Measurements from ENCODE around the gene LDLRAD2.
"Not testable (repeated sequence)": the region's sequence is repeated elsewhere in the genome, so short reads cannot be mapped to it uniquely, and the experiment has no call there.

The LDLRAD2 gene, protein sequence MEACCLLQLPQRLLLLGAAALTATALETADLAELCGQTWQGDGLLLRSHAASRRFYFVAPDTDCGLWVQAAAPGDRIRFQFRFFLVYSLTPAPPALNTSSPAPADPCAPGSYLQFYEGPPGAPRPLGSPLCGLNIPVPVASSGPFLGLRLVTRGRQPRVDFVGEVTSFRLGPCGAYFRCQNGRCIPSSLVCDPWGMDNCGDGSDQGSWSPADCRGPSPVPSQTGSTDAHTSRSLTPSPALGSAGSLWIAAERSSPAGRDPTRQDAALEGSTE

DNA sequence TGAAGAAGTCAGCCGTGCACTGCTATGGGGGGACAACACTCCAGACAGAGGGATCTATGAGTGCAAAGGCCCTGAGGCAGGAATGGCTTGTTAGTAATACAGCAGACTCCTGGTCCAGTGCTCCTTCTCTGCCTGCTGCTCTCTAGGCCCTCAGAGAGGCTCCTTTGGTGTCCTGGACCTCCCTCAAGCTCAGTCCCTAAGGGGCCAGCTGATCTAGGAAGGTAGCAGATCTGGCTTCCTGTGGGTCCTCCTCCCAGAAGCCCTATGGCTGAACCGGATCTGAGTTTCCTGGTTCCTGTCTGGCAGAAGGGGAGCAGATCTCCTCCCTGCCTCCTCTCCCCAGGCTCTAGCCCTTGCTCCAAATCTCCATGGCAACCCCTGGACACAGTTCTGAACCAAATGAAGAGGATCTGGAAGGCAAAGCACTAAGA, at the start of gene LDLRAD2:
Gene LDLRAD2 (plus strand): TSS at position 391 of the 431 bp plus-strand sequence. CDS start 187 bp downstream, outside the sequence.
- DNase-seq = no peak

DNA sequence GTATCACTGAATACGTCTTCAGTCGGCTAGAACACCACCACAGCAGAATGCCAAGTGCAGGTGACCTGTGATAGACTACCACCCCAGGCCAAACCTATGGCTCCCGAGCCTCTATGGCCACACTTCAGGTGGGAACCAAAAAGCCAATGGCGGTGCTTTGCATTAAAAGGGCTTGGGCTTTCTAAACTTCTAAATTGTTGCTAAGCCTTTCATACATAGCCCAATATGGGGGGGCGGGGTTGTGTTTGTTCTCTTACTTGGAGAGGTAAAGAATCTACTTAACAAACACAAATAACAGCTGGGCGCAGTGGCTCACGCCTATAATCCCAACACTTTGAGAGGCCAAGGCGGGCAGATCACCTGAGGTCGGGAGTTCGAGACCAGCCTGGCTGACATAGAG, 48.8 kb upstream of the LDLRAD2 start:
- DNase-seq = no peak

DNA sequence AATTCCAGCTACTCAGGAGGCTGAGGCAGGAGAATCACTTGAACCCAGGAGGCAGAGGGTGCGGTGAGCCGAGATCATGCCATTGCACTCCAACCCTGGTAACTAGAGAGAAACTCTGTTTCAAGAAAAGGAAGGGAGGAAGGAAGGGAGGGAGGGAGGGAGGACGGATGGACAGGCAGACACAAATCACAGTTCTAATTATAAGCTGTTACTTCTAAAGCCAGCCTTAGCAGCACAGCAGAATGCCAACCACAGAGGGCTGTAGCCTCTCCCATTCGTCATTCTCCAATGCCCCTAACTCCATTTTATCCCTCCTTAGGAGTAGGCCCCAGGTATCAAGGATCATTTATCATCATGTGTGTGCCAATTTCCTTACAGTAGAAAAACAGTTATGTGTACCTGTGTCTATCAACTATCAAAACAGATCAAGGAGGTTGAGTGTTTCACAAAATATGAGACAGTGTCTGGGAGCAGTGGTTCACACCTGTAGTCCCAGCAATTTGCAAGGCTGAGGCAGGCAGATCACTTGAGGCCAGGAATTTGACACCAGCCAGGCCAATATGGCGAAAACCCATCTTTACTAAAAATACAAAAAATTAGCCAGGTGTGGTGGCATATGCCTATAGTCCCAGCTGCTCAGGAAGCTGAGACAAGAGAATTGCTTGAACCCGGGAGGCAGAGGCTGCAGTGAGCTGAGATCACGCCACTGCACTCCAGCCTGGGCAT, 48.2 kb upstream of the LDLRAD2 start:
- DNase-seq = no peak

DNA sequence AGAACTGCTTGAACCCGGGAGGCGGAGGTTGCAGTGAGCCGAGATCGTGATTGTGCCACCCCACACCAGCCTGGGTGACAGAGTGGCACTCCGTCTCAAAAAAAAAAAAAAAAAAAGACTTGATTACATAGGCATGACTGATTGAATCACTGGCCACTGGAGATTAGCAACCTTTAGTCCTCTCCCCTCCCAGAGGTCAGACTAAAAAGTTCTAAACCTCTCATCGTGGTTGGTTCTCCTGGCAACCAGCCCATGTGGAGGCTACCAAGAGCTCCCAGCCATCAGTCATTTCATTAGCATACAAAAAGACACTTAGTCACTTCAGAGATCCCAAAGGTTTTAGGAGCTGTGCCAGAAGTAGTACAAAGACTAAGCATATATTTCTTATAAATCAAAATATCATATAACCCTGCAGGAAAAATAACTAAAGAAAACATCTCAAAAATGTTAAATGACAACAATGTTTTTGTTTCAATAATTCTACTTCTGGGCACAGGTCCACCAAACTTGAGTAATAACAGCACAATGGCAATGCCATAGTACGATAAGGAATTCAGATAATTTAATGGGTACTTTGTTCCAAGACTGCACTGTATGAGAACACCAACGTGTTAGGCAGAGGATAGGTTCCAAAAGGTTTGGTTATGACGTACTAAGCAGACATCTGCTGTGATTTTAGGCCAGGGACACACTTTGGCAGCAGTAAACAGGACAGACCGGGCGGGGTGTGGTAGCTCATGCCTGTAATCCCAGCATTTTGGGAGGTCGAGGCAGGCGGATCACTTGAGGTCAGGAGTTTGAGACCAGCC, 47.2 kb upstream of the LDLRAD2 start:
- DNase-seq = peak; percentile 58

DNA sequence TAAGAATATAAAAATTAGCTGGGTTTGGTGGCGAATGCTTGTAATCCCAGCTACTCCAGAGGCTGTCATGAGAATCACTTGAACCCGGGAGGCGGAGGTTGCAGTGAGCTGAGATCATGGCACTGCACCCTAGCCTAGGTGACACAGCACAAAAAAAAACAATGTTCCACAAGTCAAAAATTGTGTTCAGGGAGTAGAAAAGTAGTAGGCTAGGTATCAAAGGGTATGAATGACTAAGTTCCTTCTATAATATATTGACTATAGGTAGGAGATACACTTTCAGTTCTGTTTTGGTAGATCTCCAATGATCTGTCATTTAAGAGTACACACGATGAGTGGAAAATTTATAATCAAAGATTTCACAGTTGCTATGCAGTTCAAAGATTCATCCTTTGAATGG, 45.9 kb upstream of the LDLRAD2 start:
- no peak for DNase-seq

DNA sequence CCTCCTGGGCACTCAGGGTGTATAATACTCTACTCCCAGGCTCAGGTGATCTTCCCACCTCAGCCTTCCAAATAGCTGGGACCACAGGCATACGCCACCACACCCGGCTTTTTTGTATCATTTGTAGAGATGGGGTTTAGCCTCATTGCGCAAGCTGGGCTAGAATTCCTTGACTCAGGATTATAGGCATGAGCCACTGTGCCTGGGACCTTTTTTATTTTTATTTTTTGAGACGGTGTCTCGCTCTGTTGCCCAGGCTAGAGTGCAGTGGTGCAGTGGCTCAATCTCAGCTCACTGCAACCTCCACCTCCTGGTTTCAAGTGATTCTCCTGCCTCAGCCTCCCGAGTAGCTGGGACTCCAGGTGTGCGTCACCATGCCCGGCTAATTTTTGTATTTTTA, 45.0 kb upstream of the LDLRAD2 start:
- DNase-seq = not testable (repeated sequence)

DNA sequence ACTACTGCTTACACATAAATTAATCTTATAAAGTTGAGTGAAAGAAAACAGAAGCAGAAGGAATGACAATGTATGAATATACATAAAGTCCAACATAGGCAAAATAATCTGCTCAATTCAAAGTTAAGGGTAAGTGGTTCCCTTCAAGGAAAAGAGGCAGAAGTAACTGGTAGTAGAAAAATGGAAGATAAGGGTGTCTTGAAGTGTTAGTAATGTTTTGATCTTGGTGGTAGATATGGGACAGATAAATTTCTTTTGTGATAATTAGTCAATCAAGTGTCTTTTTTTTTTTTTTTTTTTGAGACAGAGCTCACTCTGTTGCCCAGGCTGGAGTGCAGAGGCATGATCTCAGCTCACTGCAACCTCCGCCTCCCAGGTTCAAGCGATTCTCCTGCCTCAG, 41.9 kb upstream of the LDLRAD2 start:
- DNase-seq = no peak

DNA sequence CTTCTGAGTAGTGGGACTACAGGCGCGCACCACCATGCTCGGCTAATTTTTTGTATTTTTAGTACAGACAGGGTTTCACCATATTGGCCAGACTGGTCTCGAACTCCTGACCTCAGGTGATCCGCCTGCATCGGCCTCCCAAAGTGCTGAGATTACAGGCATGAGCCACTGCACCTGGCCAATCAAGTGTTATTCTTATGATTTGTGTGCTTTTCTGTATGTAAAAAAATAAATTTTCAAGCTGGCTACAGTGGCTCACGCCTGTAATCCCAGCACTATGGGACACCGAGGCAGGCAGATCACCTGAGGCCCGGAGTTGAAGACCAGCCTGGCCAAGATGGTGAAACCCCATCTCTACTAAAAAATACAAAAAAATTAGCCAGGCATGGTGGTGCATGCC, 41.5 kb upstream of the LDLRAD2 start:
- not testable (repeated sequence) for DNase-seq

DNA sequence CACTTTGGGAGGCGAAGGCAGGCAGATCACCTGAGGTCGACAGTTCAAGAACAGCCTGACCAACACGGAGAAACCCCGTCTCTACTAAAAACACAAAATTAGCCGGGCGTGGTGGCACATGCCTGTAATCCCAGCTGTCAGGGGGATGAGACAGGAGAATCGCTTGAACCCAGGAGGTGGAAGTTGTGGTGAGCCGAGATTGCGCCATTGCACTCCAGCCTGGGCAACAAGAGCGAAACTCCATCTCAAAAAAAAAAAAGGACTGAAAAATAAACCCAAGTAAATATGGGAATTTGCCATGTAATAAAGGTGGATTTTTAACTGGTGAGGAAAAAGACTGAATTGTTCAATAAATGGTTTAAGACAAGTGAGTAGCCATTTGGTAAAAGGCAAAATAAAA, 40.4 kb upstream of the LDLRAD2 start:
- DNase-seq = not testable (repeated sequence)

DNA sequence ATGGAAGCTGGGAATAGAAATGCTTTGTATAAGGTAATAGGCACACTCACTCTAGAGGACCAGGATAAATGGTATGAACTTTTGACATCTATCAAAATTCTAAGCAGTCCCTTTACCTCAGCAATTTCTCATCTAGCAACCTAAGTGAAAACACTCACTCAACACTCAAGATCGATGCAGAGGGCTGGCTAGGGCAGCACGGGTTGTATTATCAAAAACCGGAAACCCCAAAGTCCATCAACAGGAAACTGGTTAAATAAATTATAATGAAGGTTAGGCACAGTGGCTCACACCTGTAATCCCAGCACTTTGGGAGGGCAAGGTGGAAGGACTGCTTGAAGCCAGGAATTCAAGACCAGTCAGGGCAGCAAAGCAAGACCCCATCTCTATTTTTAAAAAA, 38.5 kb upstream of the LDLRAD2 start:
- DNase-seq = no peak

DNA sequence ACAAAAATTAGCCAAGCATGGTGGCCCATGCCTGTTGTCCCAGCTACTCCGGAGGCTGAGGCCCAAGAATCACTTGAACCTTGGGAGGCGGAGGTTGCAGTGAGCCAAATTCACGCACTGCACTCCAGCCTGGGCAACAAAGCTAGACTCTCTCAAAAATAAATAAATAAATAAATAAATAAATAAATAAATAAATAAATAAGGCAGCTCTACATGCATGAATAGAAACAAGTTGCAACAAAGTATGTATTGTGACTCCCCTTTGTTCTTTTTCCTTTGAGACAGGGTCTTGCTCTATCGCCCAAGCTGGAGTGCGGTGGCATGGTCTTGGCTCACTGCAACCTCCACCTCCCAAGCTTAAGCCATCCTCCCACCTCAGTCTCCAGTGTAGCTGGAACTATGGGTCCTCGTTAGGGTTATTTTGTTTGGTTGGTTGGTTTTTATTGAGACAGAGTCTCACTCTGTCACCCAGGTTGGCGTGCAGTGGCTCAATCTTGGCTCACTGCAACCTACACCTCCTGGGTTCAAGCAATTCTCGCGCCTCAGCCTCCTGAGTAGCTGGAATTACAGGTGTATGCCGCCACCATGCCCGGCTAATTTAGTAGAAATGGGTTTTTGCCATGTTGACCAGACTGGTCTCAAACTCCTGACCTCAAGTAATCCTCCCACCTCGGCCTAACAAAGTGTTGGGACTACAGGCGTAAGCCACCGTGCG, 37.1 kb upstream of the LDLRAD2 start:
- no peak for DNase-seq

DNA sequence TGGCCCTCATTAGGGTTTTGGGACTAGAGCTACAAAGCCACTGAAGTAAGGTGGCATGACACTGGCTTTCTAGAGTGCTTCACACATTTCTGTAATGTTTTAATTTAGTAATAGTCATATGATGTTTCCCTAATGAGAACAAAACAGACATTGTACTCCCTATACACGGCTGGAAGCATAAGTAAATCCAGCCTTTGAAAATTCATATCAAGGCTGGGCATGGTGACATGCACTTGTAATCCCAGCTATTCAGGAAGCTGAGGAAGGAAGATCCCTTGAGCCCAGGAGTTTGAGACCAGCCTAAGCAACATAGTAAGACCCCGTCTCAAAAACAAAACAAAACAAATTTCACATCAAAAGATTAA, 36.5 kb upstream of the LDLRAD2 start:
- no peak for DNase-seq

DNA sequence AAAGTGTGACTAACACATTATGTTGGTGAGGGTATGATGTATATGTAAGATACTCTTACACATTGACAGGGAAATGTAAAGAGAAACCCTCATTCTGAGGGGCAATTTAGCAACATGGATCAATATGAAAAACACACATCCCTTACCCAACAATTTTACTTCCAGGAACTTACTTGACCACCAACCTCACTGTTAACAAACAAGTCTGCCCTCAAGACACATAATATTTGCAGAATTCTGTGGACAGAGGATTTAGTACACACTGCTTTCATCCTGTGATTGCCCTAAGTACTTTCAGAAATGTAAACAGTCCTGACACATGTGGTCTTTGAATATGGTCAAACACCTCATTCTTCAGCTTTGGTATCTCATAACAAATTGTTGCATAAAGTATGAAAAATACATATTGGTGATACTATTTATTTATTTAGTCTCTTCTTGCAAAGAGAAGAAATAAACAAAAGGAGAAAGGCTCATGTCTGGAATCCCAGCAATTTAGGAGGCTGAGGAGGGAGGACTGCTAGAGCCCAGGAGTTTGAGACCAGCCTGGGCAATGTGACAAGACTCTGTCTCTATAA, 36.0 kb upstream of the LDLRAD2 start:
- no peak for DNase-seq

DNA sequence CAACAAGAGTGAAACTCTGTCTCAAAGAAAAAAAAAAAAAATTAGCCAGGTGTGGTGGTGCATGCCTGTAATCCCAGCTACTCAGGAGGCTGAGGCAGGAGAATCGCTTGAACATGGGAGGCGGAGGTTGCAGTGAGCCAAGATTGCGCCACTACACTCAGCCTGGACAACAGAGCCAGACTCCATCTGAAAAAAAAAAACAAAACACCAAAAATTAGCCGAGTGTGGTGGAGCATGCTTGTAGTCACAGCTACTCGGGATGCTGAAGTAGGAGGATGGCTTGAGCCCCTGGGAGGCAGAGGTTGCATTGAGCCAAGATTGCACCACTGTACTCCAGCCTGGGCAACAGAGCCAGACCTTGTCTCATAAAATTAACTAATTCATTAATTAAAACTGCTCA, 35.1 kb upstream of the LDLRAD2 start:
- not testable (repeated sequence) for DNase-seq

DNA sequence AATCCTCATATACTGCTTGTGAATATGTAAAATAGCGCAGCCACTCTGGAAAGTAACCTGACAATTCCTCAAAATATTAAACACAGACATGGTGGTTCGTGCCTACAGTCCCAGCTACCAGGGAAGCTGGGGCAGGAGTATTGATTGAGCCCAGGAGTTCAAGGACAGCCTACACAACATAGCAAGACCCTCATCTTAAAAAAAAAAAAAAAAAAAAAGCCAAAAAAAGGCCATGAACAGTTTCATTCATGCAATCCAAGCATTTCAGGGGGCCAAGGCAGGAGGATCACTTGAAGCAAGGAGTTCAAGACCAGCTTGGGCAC, 33.7 kb upstream of the LDLRAD2 start:
- no peak for DNase-seq

DNA sequence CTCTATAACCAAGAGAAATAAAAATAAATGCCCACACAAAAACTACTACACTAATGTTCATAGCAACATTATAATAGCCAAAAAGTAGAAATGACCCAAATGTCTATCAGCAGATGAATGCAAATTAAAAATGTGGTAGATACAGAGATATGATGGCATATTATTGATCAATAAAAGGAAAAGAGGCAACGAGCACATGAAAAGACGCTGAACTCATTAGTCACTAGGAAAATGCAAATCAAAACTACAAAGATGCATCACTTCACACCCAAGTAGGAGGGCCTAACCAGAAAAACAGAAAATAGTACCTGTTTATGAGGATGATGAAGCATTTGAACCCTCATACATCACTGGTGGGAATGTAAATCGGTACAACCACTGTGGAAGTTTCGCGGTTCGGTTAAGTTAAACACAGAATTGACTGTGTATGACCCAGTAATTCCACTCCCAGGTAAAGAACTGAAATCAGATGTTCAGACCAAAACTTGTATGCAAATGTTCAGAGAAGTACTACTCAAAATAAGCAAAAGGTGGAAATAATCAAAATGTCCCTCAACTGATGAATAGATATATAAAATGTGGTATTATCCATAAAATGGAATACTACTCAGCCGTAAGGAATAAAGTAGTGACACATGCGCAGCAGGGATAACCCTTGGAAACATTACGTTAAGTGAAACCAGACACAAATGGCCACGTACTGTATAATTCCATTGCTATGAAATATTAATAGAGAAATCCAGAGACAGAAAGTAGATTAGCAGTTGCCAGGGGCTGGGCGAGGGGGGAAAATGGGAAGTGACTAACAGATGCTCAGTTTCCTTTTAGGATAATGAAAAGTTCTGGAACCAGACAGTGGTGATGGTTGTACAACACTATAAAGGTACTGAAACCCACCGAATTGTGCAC, 32.2 kb upstream of the LDLRAD2 start:
- no peak for DNase-seq

DNA sequence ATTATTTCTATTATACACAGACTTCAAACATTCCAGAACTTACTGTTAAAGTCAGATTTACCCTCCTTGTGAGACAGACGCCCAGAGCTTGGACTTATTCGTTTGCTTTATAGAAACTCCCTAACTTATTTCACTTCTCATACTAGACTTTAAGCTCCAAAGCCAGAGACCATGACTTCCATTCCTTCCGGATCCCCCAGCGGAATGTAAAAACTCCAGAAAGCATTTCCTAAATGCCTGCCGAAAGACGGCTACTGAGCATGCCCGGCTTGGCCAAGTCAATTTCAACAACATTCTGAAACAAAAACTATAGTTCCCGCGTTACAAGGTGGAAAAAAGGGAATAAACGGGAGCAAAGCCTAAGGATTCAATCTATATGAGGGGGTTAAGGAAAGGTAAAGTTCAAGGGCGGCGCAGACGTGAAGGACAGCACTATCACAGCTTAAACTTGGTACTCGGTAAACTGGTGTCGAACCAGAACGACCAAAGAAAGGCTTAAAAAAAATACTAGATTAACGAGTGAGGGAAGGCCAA, 30.2 kb upstream of the LDLRAD2 start:
- DNase-seq = no peak

DNA sequence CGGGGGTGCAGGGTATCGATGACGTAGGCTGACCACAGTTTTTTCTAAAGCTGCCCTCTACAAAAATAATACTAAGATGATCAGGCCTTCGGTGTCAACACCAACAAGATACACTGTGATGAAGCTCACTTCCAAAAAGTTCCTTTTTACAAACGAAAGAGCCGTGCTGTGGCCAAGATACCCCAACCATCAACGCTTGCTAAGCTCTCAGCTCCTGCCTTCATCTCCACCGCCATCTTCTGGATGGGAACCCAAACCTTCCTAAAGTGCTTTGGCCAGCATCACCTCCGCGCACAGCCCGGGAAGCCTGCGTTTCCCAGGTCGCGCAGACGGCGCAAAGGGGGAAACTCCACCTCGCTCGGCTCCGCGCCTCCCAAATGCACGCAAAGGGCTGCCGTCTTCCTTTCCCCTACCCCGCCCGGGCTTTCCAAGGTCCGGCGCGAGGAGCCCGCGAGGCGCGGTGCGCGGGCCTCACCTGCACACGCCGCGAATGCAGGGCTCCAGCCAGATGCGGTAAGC, 29.7 kb upstream of the LDLRAD2 start:
- DNase-seq = peak; percentile 75

DNA sequence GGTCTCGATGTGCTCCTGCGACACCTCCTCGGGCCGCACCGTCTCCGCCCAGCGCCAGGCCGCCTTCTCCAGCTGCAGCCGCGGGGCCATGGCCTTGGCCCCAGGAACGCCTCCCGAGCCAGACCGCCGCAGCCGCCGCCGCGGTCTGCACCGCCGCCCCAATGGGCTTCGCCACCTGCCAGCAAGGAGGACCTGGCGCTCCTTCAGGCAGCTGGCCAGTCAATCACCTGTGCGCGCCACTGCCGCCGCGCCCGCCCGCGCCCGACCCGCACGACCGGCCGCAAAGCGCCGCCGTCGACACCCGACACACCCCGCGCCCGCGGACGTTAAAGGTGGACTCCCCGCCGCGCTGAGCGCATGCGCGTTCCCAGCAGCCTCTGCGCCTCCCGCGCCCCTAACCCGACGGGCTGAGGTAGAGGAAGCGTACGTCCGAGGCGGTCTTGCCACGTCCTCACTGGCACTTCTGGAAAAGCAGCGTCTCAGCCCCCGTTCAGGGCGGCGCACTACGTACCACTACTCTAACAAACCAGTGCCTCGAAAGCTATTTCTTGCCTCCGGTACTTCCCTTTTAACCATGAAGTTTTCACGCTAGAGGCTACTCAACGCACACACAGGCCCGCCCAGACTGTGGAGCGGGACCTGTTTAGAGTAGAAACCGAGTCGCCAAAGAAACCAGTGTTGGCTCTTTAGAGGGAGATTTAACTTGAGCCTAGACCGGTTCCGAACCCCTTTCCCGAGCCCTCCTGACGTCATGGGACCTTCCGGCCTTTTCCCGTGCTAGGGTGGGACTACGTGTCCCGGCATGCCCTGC, 29.0 kb upstream of the LDLRAD2 start, which contains the start of gene USP48:
Gene USP48 (minus strand): TSS at position 282 of the 811 bp plus-strand sequence. CDS start 192 bp downstream, at position 90.
- DNase-seq = peak; percentile 99

Measured in eye (tissue), 1 donor.